ENCODE measurements around the gene UPF3A.

GRCh38 chr13:114237415-114238112 is 43.8 kb upstream of the UPF3A start:
- TF ChIP-seq POLR2A (IDR thresholded peaks at IDR 0.05), result no peak
- no peak for TF ChIP-seq CTCF (IDR thresholded peaks at IDR 0.05)
